ENCODE measurements around the gene PALD1.

DNA sequence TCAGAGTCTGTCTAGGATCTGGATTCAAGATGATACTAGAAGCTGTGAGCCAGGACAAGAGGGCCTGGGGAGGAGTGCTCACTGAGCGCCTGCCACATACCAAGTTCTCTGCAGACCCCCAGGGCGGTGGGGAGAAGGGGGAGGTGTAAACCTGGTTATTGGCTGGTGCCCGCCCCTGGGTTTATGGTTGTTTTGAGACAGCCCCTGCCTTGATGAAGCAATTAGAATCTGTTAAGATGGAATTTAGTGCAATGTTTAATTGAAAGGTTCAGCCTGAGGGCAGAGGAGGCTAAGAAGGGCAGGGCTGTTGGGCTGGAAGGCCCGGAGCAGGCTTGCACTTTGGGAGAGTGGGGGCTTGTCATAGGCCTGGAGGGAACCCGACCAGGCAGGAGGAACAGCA is 81.3 kb downstream of the PALD1 start:
- TF ChIP-seq, protein P1, sequence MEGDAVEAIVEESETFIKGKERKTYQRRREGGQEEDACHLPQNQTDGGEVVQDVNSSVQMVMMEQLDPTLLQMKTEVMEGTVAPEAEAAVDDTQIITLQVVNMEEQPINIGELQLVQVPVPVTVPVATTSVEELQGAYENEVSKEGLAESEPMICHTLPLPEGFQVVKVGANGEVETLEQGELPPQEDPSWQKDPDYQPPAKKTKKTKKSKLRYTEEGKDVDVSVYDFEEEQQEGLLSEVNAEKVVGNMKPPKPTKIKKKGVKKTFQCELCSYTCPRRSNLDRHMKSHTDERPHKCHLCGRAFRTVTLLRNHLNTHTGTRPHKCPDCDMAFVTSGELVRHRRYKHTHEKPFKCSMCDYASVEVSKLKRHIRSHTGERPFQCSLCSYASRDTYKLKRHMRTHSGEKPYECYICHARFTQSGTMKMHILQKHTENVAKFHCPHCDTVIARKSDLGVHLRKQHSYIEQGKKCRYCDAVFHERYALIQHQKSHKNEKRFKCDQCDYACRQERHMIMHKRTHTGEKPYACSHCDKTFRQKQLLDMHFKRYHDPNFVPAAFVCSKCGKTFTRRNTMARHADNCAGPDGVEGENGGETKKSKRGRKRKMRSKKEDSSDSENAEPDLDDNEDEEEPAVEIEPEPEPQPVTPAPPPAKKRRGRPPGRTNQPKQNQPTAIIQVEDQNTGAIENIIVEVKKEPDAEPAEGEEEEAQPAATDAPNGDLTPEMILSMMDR (IDR thresholded peaks at IDR 0.05), result no peak
- no peak for TF ChIP-seq SIN3A (IDR thresholded peaks at IDR 0.05; ENCODE audit: borderline replicate concordance, low read depth, low read length)
- TF ChIP-seq, protein P2, sequence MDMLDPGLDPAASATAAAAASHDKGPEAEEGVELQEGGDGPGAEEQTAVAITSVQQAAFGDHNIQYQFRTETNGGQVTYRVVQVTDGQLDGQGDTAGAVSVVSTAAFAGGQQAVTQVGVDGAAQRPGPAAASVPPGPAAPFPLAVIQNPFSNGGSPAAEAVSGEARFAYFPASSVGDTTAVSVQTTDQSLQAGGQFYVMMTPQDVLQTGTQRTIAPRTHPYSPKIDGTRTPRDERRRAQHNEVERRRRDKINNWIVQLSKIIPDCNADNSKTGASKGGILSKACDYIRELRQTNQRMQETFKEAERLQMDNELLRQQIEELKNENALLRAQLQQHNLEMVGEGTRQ (IDR thresholded peaks at IDR 0.05; ENCODE audit: borderline replicate concordance, low read depth, low read length), result no peak
- no peak for TF ChIP-seq YY1 (IDR thresholded peaks at IDR 0.05; ENCODE audit: low read depth)
- no peak for TF ChIP-seq MAX (IDR thresholded peaks at IDR 0.05; ENCODE audit: low read depth)
- no peak for TF ChIP-seq POLR2AphosphoS5 (IDR thresholded peaks at IDR 0.05; ENCODE audit: low read depth, low read length)
- TF ChIP-seq FOXJ3 (CRISPR knock-in tag; IDR thresholded peaks at IDR 0.05), result no peak
- no peak for TF ChIP-seq RAD21 (IDR thresholded peaks at IDR 0.05; ENCODE audit: low read length)
- TF ChIP-seq FOSL2 (IDR thresholded peaks at IDR 0.05; ENCODE audit: borderline replicate concordance, low read depth), result no peak
- no peak for TF ChIP-seq RXRA (IDR thresholded peaks at IDR 0.05; ENCODE audit: borderline replicate concordance, low read depth)
- no peak for TF ChIP-seq CHD2 (IDR thresholded peaks at IDR 0.05; ENCODE audit: low read length, partially characterized antibody)
- TF ChIP-seq JUND (IDR thresholded peaks at IDR 0.05), result no peak
- TF ChIP-seq RFX5 (IDR thresholded peaks at IDR 0.05; ENCODE audit: low read length), result no peak
- no peak for TF ChIP-seq EP300 (IDR thresholded peaks at IDR 0.05; ENCODE audit: borderline replicate concordance in 1 of 2, low read depth in 1 of 2, low read length in 1 of 2)

All from SK-N-SH (cell line).